ENCODE measurements around the gene ARRB1.

DNA sequence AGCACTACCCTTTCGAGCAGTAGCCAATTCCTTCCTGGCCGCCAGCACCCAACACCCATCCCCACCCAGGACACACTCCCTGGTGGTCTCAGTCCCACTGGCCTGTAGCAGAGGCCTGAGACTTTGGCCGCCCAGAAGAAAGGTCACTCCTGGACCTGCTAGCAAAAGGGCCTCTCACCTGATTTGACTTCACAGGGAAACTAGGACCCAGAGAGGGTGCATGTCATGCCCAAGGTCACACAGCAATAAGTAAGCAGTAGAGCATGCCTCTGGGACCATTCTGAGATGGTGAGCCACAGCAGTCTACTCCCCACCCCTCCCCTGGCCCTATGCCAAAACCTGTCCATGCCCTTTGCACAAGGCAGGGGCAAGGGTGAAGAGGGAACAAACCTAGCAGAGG lies 7.3 kb downstream of the ARRB1 start:
- TF ChIP-seq, protein P1, sequence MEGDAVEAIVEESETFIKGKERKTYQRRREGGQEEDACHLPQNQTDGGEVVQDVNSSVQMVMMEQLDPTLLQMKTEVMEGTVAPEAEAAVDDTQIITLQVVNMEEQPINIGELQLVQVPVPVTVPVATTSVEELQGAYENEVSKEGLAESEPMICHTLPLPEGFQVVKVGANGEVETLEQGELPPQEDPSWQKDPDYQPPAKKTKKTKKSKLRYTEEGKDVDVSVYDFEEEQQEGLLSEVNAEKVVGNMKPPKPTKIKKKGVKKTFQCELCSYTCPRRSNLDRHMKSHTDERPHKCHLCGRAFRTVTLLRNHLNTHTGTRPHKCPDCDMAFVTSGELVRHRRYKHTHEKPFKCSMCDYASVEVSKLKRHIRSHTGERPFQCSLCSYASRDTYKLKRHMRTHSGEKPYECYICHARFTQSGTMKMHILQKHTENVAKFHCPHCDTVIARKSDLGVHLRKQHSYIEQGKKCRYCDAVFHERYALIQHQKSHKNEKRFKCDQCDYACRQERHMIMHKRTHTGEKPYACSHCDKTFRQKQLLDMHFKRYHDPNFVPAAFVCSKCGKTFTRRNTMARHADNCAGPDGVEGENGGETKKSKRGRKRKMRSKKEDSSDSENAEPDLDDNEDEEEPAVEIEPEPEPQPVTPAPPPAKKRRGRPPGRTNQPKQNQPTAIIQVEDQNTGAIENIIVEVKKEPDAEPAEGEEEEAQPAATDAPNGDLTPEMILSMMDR (IDR thresholded peaks at IDR 0.05) = no peak
- TF ChIP-seq, protein P2, sequence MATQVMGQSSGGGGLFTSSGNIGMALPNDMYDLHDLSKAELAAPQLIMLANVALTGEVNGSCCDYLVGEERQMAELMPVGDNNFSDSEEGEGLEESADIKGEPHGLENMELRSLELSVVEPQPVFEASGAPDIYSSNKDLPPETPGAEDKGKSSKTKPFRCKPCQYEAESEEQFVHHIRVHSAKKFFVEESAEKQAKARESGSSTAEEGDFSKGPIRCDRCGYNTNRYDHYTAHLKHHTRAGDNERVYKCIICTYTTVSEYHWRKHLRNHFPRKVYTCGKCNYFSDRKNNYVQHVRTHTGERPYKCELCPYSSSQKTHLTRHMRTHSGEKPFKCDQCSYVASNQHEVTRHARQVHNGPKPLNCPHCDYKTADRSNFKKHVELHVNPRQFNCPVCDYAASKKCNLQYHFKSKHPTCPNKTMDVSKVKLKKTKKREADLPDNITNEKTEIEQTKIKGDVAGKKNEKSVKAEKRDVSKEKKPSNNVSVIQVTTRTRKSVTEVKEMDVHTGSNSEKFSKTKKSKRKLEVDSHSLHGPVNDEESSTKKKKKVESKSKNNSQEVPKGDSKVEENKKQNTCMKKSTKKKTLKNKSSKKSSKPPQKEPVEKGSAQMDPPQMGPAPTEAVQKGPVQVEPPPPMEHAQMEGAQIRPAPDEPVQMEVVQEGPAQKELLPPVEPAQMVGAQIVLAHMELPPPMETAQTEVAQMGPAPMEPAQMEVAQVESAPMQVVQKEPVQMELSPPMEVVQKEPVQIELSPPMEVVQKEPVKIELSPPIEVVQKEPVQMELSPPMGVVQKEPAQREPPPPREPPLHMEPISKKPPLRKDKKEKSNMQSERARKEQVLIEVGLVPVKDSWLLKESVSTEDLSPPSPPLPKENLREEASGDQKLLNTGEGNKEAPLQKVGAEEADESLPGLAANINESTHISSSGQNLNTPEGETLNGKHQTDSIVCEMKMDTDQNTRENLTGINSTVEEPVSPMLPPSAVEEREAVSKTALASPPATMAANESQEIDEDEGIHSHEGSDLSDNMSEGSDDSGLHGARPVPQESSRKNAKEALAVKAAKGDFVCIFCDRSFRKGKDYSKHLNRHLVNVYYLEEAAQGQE (IDR thresholded peaks at IDR 0.05; ENCODE audit: insufficient read depth in 1 of 2, low read depth in 2 of 2, low read length in 1 of 2) = no peak
- no peak for TF ChIP-seq SIN3A (IDR thresholded peaks at IDR 0.05; ENCODE audit: borderline replicate concordance, insufficient read depth, low read depth, low read length)
